Kidney epithelial cell (primary cell): ENCODE measurements around the gene MRPS15. TPM values are rescaled to one million over a fixed set of nuclear protein-coding genes. Genes with fewer than 3 reads are reported as not detected.

Experiments used
- DNase-seq: peaks from one replicate; pipeline ENCODE4 v3.0.0-alpha.2; 2010; ENCODE audit warnings: low read depth
- H3K27me3 ChIP-seq: 2 replicates; pipeline ENCODE4 v1.6.0; 2011; ENCODE audit warnings: low read length; ENCODE audit not compliant: control insufficient read depth, insufficient read depth
- H3K36me3 ChIP-seq: 2 replicates; pipeline ENCODE4 v1.5.1; 2011; ENCODE audit warnings: low read length; ENCODE audit not compliant: control insufficient read depth, insufficient read depth
- H3K4me3 ChIP-seq: 2 replicates; pipeline ENCODE4 v1.5.1; 2011; ENCODE audit warnings: low read depth, mild to moderate bottlenecking, control low read depth, low read length
- total RNA-seq: library from RNA; depleted of rRNA; stranded (reverse); fragments of >200 nt; gene quantifications from 2 replicates; pipeline ENCODE4 v1.2.3, GENCODE V29; 2015
- TF ChIP-seq, protein P1 (sequence below): IDR thresholded peaks from 2 replicates; pipeline ENCODE4 v1.5.1; 2011; ENCODE audit warnings: mild to moderate bottlenecking, moderate library complexity, low read length, control low read depth, inconsistent platforms; ENCODE audit not compliant: insufficient read depth, poor library complexity, severe bottlenecking

MRPS15 gene
- total RNA-seq, 1 donor from 2014 or later: 121 TPM

DNA sequence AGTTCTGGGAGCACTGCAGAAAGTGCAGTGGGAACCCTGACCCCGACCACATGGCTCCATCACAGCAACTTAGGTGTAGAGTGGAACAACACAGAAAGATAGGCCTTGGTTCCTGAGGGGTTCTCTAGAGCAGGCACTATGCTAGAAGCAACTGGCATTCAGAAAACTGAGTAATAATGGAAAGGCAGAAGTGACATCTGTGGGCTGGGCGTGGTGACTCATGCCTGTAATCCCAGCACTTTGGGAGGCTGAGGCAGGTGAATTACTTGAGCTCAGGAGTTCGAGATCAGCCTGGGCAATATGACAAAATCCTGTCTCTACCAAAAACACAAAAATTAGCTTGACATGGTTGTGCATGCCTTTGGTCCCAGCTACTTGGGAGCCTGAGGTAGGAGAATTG is 5.3 kb downstream of the MRPS15 start:
- H3K36me3 ChIP-seq: peaks cover 2% of the 10 kb centered on the region
- H3K27me3 ChIP-seq: no peaks in the 10 kb centered on the region
- no peak for DNase-seq
- TF ChIP-seq, protein P1, sequence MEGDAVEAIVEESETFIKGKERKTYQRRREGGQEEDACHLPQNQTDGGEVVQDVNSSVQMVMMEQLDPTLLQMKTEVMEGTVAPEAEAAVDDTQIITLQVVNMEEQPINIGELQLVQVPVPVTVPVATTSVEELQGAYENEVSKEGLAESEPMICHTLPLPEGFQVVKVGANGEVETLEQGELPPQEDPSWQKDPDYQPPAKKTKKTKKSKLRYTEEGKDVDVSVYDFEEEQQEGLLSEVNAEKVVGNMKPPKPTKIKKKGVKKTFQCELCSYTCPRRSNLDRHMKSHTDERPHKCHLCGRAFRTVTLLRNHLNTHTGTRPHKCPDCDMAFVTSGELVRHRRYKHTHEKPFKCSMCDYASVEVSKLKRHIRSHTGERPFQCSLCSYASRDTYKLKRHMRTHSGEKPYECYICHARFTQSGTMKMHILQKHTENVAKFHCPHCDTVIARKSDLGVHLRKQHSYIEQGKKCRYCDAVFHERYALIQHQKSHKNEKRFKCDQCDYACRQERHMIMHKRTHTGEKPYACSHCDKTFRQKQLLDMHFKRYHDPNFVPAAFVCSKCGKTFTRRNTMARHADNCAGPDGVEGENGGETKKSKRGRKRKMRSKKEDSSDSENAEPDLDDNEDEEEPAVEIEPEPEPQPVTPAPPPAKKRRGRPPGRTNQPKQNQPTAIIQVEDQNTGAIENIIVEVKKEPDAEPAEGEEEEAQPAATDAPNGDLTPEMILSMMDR: no peak
- H3K4me3 ChIP-seq: no peak overlapping the region

DNA sequence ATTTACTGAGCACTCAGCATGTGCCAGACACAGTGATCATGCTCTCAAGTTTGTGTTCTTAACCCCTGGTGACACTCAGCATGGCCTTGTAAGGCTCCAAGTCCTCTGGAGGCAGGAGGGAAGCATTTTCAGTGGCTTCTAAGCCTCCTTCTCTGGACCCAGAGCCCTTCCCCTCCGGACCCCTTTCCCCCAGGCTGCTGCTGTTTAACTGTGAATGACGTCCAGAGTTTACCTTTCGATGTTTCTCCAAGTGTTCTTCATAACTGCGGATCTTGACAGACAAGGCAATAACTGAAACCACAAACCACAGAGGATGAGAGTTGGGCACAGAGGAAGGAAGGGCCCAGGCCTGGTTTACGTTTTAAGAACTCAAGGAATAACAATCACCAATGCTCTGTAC is 6.5 kb downstream of the MRPS15 start:
- Histone ChIP-seq H3K4me3 (no peak overlapping the region), H3K36me3 (peaks cover 2% of the 10 kb centered on the region), H3K27me3 (no peaks in the 10 kb centered on the region)
- DNase-seq: no peak
- TF ChIP-seq, protein P1: no peak

GRCh38 chr1:36456391-36456928 is 7.7 kb downstream of the MRPS15 start:
- Histone ChIP-seq H3K36me3 (peaks cover 2% of the 10 kb centered on the region), H3K4me3 (no peak overlapping the region), H3K27me3 (no peaks in the 10 kb centered on the region)
- DNase-seq: no peak
- TF ChIP-seq, protein P1: no peak

DNA sequence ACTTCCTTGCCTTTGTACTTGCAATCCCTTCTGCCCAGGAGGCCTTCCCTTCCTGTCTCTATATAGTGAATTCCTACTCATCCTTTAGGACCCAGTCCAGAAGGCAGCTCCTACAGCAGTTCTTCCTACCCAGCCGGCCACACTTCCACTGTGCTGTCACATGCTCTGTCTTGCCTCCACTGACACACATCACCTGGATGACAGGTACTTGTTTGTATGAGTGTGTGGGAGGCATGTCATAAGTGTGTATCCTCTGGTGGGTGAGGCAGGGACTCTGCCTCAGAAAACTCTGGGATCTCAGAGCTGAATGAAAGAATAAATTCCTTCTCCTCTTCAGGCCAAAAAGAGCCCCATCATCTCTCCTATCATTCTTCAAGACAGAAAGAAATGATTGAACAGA is 8.8 kb downstream of the MRPS15 start:
- peaks cover 2% of the 10 kb centered on the region for H3K36me3 ChIP-seq
- H3K4me3 ChIP-seq: no peak overlapping the region
- H3K27me3 ChIP-seq: no peaks in the 10 kb centered on the region
- no peak for DNase-seq
- TF ChIP-seq, protein P1: no peak

GRCh38 chr1:36453600-36454388 is 10.4 kb downstream of the MRPS15 start:
- TF ChIP-seq, protein P1: no peak
- Histone ChIP-seq H3K27me3 (no peaks in the 10 kb centered on the region), H3K4me3 (no peak overlapping the region), H3K36me3 (peaks cover 2% of the 10 kb centered on the region)
- no peak for DNase-seq
